H1 (cell line): ENCODE measurements around the gene SLC1A3. TPM values are rescaled to one million over a fixed set of nuclear protein-coding genes. Genes with fewer than 3 reads are reported as not detected.

Experiments used
- CTCF ChIA-PET: fragments of 300-600 bp; sonication (Branson Sonifier 250); formaldehyde crosslinking; loops from one replicate; lab custom pipeline; 2021; ENCODE audit not compliant: partially characterized antibody; lab: Charles Lee
- POLR2A ChIA-PET: fragments of 300-600 bp; sonication (Branson Sonifier 250); formaldehyde crosslinking; loops from one replicate; lab custom pipeline; 2021; ENCODE audit warnings: inconsistent platforms; ENCODE audit not compliant: partially characterized antibody; lab: Charles Lee
- DNase-seq, 2 experiments: peaks; one replicate each; pipeline versions ENCODE4 v3.0.0 to v3.0.0-alpha.2; 2010 to 2022; ENCODE audit warnings: low spot score in 2 of 2, low read depth in 1 of 2, mixed read lengths in 1 of 2
- FAIRE-seq: peaks from 2 replicates; lab custom pipeline; 2011; peaks lifted over from hg19 to GRCh38; lab: Jason Lieb, UNC
- H2AFZ ChIP-seq: 2 replicates; pipeline ENCODE4 v1.8.1; 2012; ENCODE audit warnings: low read length, inconsistent platforms
- H2AK5ac ChIP-seq: 2 replicates; pipeline ENCODE4 v1.6.1; 2013; ENCODE audit warnings: low read depth, low read length
- H2BK120ac ChIP-seq: replicated peaks from 2 replicates; pipeline ENCODE3; 2013; ENCODE audit warnings: low read depth, low read length, inconsistent platforms
- H2BK12ac ChIP-seq: 2 replicates; pipeline ENCODE4 v1.6.1; 2013; ENCODE audit warnings: low read depth, low read length
- H2BK15ac ChIP-seq: 2 replicates; pipeline ENCODE4 v1.6.1; 2013; ENCODE audit warnings: low read length
- H2BK20ac ChIP-seq: 2 replicates; pipeline ENCODE4 v1.6.1; 2013; ENCODE audit warnings: low read length
- H2BK5ac ChIP-seq: 2 replicates; pipeline ENCODE4 v1.6.1; 2013; ENCODE audit warnings: low read depth, low read length
- H3K14ac ChIP-seq: 2 replicates; pipeline ENCODE4 v1.6.1; 2013; ENCODE audit warnings: inconsistent platforms; ENCODE audit not compliant: insufficient read length
- H3K18ac ChIP-seq: 2 replicates; pipeline ENCODE4 v1.6.1; 2013; ENCODE audit warnings: low read length; ENCODE audit errors: extremely low read depth
- H3K23ac ChIP-seq: 2 replicates; pipeline ENCODE4 v1.6.1; 2013; ENCODE audit warnings: inconsistent platforms; ENCODE audit not compliant: insufficient read length
- H3K23me2 ChIP-seq: 2 replicates; pipeline ENCODE4 v1.6.1; 2013; ENCODE audit warnings: low read depth, low read length
- H3K27ac ChIP-seq: 2 replicates; pipeline ENCODE4 v1.6.1; 2011; ENCODE audit warnings: low read depth, low read length, inconsistent platforms
- H3K27me3 ChIP-seq, 4 experiments: replicated peaks in 1 of 4; 1 replicate in 1 of 4; 2 replicates in 3 of 4; pipeline versions ENCODE4 v1.6.1 to v1.8.1; 2011 to 2013; ENCODE audit warnings: low read length in 3 of 4, mild to moderate bottlenecking in 3 of 4, inconsistent platforms in 2 of 4, mixed read lengths in 2 of 4, moderate library complexity in 1 of 4; ENCODE audit not compliant: control insufficient read depth in 3 of 4, insufficient read depth in 3 of 4; ENCODE audit errors: extremely low read depth in 1 of 4
- H3K36me3 ChIP-seq, 4 experiments: 2 replicates each; pipeline versions ENCODE4 v1.6.1 to v1.8.1; 2011 to 2013; ENCODE audit warnings: mild to moderate bottlenecking in 4 of 4, low read length in 3 of 4, moderate library complexity in 2 of 4, control low read depth in 1 of 4, inconsistent platforms in 1 of 4; ENCODE audit not compliant: insufficient read depth in 4 of 4, control insufficient read depth in 2 of 4
- H3K4ac ChIP-seq: replicated peaks from 2 replicates; pipeline ENCODE3; 2013; ENCODE audit warnings: low read length, low read depth, mixed read lengths, inconsistent platforms; ENCODE audit not compliant: insufficient read length
- H3K4me1 ChIP-seq, 4 experiments: replicated peaks in 1 of 4; 1 replicate in 1 of 4; 2 replicates in 3 of 4; pipeline versions ENCODE4 v1.6.1 to v1.8.1; 2011 to 2013; ENCODE audit warnings: low read length in 3 of 4, inconsistent platforms in 2 of 4, mixed read lengths in 1 of 4; ENCODE audit not compliant: insufficient read depth in 4 of 4, control insufficient read depth in 3 of 4
- H3K4me2 ChIP-seq, 2 experiments: 2 replicates each; pipeline versions ENCODE4 v1.6.1 to v1.8.1; 2011 to 2013; ENCODE audit warnings: low read depth in 2 of 2, low read length in 2 of 2, control low read depth in 1 of 2, inconsistent platforms in 1 of 2, mild to moderate bottlenecking in 1 of 2; ENCODE audit not compliant: insufficient read depth in 1 of 2
- H3K4me3 ChIP-seq, 4 experiments: fragments of 200-600, 300-600 bp in 1 of 4; sonication (generic), shearing (Covaris generic), sonication (Bioruptor Twin) in 1 of 4; 2 replicates each; pipeline versions ENCODE4 v1.5.1 to v1.8.1; 2011 to 2016; ENCODE audit warnings: low read length in 4 of 4, low read depth in 3 of 4, control low read depth in 2 of 4, inconsistent platforms in 2 of 4, mild to moderate bottlenecking in 2 of 4, mixed read lengths in 1 of 4, moderate library complexity in 1 of 4; ENCODE audit not compliant: insufficient read depth in 2 of 4; ENCODE audit errors: extremely low read depth in 1 of 4
- H3K56ac ChIP-seq: replicated peaks from 2 replicates; pipeline ENCODE3; 2013; ENCODE audit warnings: low read depth, mild to moderate bottlenecking, mixed read lengths, low read length, inconsistent platforms; ENCODE audit not compliant: insufficient read length
- H3K79me1 ChIP-seq: 2 replicates; pipeline ENCODE4 v1.6.1; 2013; ENCODE audit warnings: low read depth, low read length, control low read depth
- H3K79me2 ChIP-seq, 2 experiments: 2 replicates each; pipeline versions ENCODE4 v1.6.1 to v1.8.1; 2012 to 2013; ENCODE audit warnings: low read length in 2 of 2, mild to moderate bottlenecking in 2 of 2, inconsistent platforms in 1 of 2; ENCODE audit not compliant: insufficient read depth in 2 of 2, control insufficient read depth in 1 of 2
- H3K9ac ChIP-seq, 4 experiments: replicated peaks in 1 of 4; 1 replicate in 1 of 4; 2 replicates in 3 of 4; pipeline versions ENCODE4 v1.6.1 to v1.8.1; 2011 to 2013; ENCODE audit warnings: low read depth in 3 of 4, low read length in 3 of 4, control low read depth in 2 of 4, mild to moderate bottlenecking in 2 of 4, moderate library complexity in 2 of 4, inconsistent platforms in 1 of 4; ENCODE audit errors: extremely low read depth in 1 of 4
- H3K9me3 ChIP-seq, 2 experiments: 2 replicates each; pipeline versions ENCODE4 v1.6.1 to v1.8.1; 2012 to 2013; ENCODE audit warnings: mild to moderate bottlenecking in 2 of 2, moderate library complexity in 2 of 2, control low read depth in 1 of 2, inconsistent platforms in 1 of 2, low read depth in 1 of 2, low read length in 1 of 2, mixed read lengths in 1 of 2; ENCODE audit not compliant: insufficient read depth in 2 of 2
- H4K20me1 ChIP-seq, 2 experiments: replicated peaks in 1 of 2; 2 replicates each; pipeline versions ENCODE3 to v1.8.1; 2011 to 2013; ENCODE audit warnings: inconsistent platforms in 2 of 2, low read length in 2 of 2, mild to moderate bottlenecking in 1 of 2; ENCODE audit not compliant: insufficient read depth in 2 of 2, control insufficient read depth in 1 of 2
- H4K5ac ChIP-seq: 2 replicates; pipeline ENCODE4 v1.6.1; 2013; ENCODE audit warnings: low read length, low read depth, mixed read lengths, inconsistent platforms; ENCODE audit not compliant: insufficient read length
- H4K8ac ChIP-seq: 2 replicates; pipeline ENCODE4 v1.8.0; 2013; ENCODE audit warnings: mild to moderate bottlenecking, moderate library complexity, low read length, inconsistent platforms; ENCODE audit not compliant: insufficient read depth; ENCODE audit errors: extremely low read depth
- H4K91ac ChIP-seq: replicated peaks from 2 replicates; pipeline ENCODE3; 2013; ENCODE audit warnings: low read length, mixed read lengths, inconsistent platforms; ENCODE audit not compliant: insufficient read length
- CTBP2 ChIP-seq: IDR thresholded peaks from 2 replicates; pipeline ENCODE4 v1.7.0; 2011; ENCODE audit warnings: borderline replicate concordance, mild to moderate bottlenecking, moderate library complexity, mixed read lengths, low read length; ENCODE audit not compliant: insufficient read depth, insufficient read length
- E2F6 ChIP-seq: IDR thresholded peaks from 2 replicates; pipeline ENCODE4 v1.6.1; 2012; ENCODE audit warnings: inconsistent platforms
- KDM1A ChIP-seq: fragments of 200-600, 300-600 bp; sonication (generic); IDR thresholded peaks from 2 replicates; pipeline ENCODE4 v1.7.1; 2016; ENCODE audit warnings: mild to moderate bottlenecking, low read length, borderline replicate concordance
- MAX ChIP-seq: IDR thresholded peaks from 2 replicates; pipeline ENCODE4 v1.6.1; 2012; ENCODE audit warnings: inconsistent platforms
- PHF8 ChIP-seq: fragments of 200-600 bp; sonication (generic); conservative IDR thresholded peaks from 2 replicates; pipeline ENCODE4 v1.7.1; 2012; ENCODE audit warnings: low read depth, mild to moderate bottlenecking, inconsistent platforms, low read length, moderate library complexity
- WGBS, 2 experiments: shearing (Covaris generic) in 1 of 2; methylation state at CpG; one replicate each; pipeline versions ENCODE4 v1.1.6 to v1.1.7; 2013 to 2015; ENCODE audit warnings: low lambda C conversion rate in 2 of 2, mixed read lengths in 2 of 2, inconsistent platforms in 1 of 2, low coverage in 1 of 2, missing lambda C conversion rate in 1 of 2; ENCODE audit not compliant: insufficient replicate concordance in 2 of 2, insufficient coverage in 1 of 2, insufficient read length in 1 of 2; ENCODE audit errors: extremely low coverage in 1 of 2, missing lambda C conversion rate in 1 of 2; 5-methylcytosine and 5-hydroxymethylcytosine counted together
- polyA plus RNA-seq, 7 experiments: library from polyadenylated mRNA; depleted of rRNA in 3 of 7; stranded (reverse) in 5 of 7; unstranded in 2 of 7; fragments of >200 nt in 5 of 7; fragments of 200-250 nt in 2 of 7; gene quantifications; 1 replicate in 5 of 7; 2 replicates in 1 of 7; 4 replicates in 1 of 7; pipeline versions ENCODE4 v1.2.1 to v1.2.3, GENCODE V29; 2011 to 2013; ENCODE audit warnings: missing spikeins in 2 of 7, mixed read lengths in 2 of 7
- total RNA-seq: library from RNA; stranded (reverse); fragmentation: NEBNext Ultra II Directional; extraction: Animal tissue kit (Norgen Biotek cat#: 25700); gene quantifications from 2 replicates; pipeline ENCODE4 v1.2.1, GENCODE V29; 2021

The SLC1A3 gene
- total and polyA plus RNA-seq, 2 of the 8 experiments (the other 6 are each of a cell fraction or from before 2014, with no cell fraction given): 26.7 to 35.3 TPM

GRCh38 chr5:36726767-36727166 is 120.4 kb downstream of the SLC1A3 start:
- H4K5ac ChIP-seq: no peak overlapping the region
- H3K4me1 ChIP-seq: peaks cover 0 to 3% (median 0%) of the 10 kb centered on the region in 4 experiments; a peak in 3 of 7 replicates
- H3K14ac ChIP-seq: no peak overlapping the region
- no peak overlapping the region for H3K9ac ChIP-seq
- no peak overlapping the region for H3K23ac ChIP-seq
- no peaks in the 10 kb centered on the region for H3K27me3 ChIP-seq
- no peak overlapping the region for H2BK120ac ChIP-seq
- no peak overlapping the region for H3K4me2 ChIP-seq
- no peaks in the 10 kb centered on the region for H3K23me2 ChIP-seq
- no peak overlapping the region for H4K8ac ChIP-seq
- H2AFZ ChIP-seq: no peak overlapping the region
- H2BK20ac ChIP-seq: no peak overlapping the region
- no peak overlapping the region for H2BK12ac ChIP-seq
- H3K4me3 ChIP-seq: no peak overlapping the region
- POLR2A ChIA-PET: interaction anchor here (0.7 kb wide), 1 partner anchor 9 kb away, joined by 3 read pairs; no protein-coding TSS in a partner anchor
- H3K4ac ChIP-seq: no peak overlapping the region
- H4K91ac ChIP-seq: no peak overlapping the region
- H4K20me1 ChIP-seq: no peaks in the 10 kb centered on the region
- H3K27ac ChIP-seq: no peak overlapping the region
- H2AK5ac ChIP-seq: no peak overlapping the region
- H3K56ac ChIP-seq: no peak overlapping the region
- no peaks in the 10 kb centered on the region for H3K9me3 ChIP-seq
- no peaks in the 10 kb centered on the region for H3K36me3 ChIP-seq
- no peak for FAIRE-seq
- no peak overlapping the region for H2BK15ac ChIP-seq
- 78% methylated on average over 1 of the region's 1 CpG; no CpG with 5 or more reads in 1 of the 2 experiments for WGBS, 2 experiments
- no peak overlapping the region for H2BK5ac ChIP-seq
- no peaks in the 10 kb centered on the region for H3K79me2 ChIP-seq
- CTCF ChIA-PET: interaction anchor here (0.7 to 1.9 kb wide), 5 partner anchors 11 to 281 kb away, joined by 3 to 6 read pairs (median 4); no protein-coding TSS in a partner anchor
- no peaks in the 10 kb centered on the region for H3K79me1 ChIP-seq
- no peak for DNase-seq
- H3K18ac ChIP-seq: no peak overlapping the region
- TF ChIP-seq MAX (no peak), PHF8 (no peak), KDM1A (no peak), E2F6 (no peak), CTBP2 (no peak)
